Activated CD4-positive, alpha-beta T cell treated with anti-CD3 and anti-CD28 coated beads for 24 hours (primary cell): ENCODE data around the gene LHPP.

Experiments used
- DNase-seq, 2 donors: peaks; one replicate each; pipeline ENCODE4 v3.0.0-alpha.2; 2020; ENCODE audit warnings: low read depth in 2 of 2

Gene LHPP

GRCh38 chr10:124447751-124448466 lies 13.7 kb upstream of the LHPP start:
- no peak for DNase-seq

- DNase-seq: no peak
These were observed 12.9 kb upstream of the LHPP start for GRCh38 chr10:124448696-124449169.

GRCh38 chr10:124449170-124450011 lies 12.2 kb upstream of the LHPP start:
- no peak for DNase-seq

- DNase-seq: no peak
These were observed 11.4 kb upstream of the LHPP start, which contains the start of gene NKX1-2 for GRCh38 chr10:124450012-124450782. Gene NKX1-2, minus strand, starts transcription at chr10:124450035. Its CDS starts 92 bp downstream, at chr10:124449943.

- DNase-seq: no peak
These were observed 10.9 kb upstream of the LHPP start for GRCh38 chr10:124450783-124451057.

GRCh38 chr10:124451276-124451675 lies 10.3 kb upstream of the LHPP start:
- DNase-seq: no peak

GRCh38 chr10:124453960-124454610 lies 7.5 kb upstream of the LHPP start:
- DNase-seq: no peak

- no peak for DNase-seq
These were observed 6.2 kb upstream of the LHPP start for GRCh38 chr10:124455441-124455840.

- no peak for DNase-seq
These were observed 3.1 kb upstream of the LHPP start for GRCh38 chr10:124458473-124458872.

GRCh38 chr10:124458889-124459288 lies 2.7 kb upstream of the LHPP start:
- DNase-seq: no peak

GRCh38 chr10:124459395-124459794 lies 2.2 kb upstream of the LHPP start:
- DNase-seq: no peak

GRCh38 chr10:124460144-124460543 lies 1.5 kb upstream of the LHPP start:
- no peak for DNase-seq

GRCh38 chr10:124462348-124462695 lies 699 bp downstream of the LHPP start:
- DNase-seq: no peak

GRCh38 chr10:124464028-124464965 lies 2.7 kb downstream of the LHPP start:
- DNase-seq: no peak

GRCh38 chr10:124465003-124465776 lies 3.6 kb downstream of the LHPP start:
- no peak for DNase-seq

GRCh38 chr10:124465777-124466488 lies 4.3 kb downstream of the LHPP start:
- no peak for DNase-seq

- DNase-seq: no peak
These were observed 5.5 kb downstream of the LHPP start for GRCh38 chr10:124467165-124467564.

GRCh38 chr10:124468624-124469023 lies 7.0 kb downstream of the LHPP start:
- no peak for DNase-seq

GRCh38 chr10:124469956-124470484 lies 8.4 kb downstream of the LHPP start:
- no peak for DNase-seq
